Prostate gland (tissue), 2 donors: Measurements from ENCODE around the gene DHX58.
A peak's percentile ranks its signal among the peaks of the same experiment; 100 is the strongest.

Source experiments
- CTCF ChIP-seq, 4 experiments: fragments of 200-600 bp in 2 of 4; fragments of 450-650 bp in 2 of 4; sonication (generic) in 2 of 4; IDR thresholded peaks; 1 replicate in 3 of 4; 2 replicates in 1 of 4; pipeline ENCODE4 v1.5.1; 2016 to 2019; ENCODE audit warnings: antibody characterized with exemption in 4 of 4, mild to moderate bottlenecking in 2 of 4, moderate library complexity in 2 of 4
- POLR2A ChIP-seq: fragments of 450-650 bp; IDR thresholded peaks from one replicate; pipeline ENCODE4 v1.6.1; 2016; ENCODE audit warnings: antibody characterized with exemption, mild to moderate bottlenecking
- POLR2AphosphoS5 ChIP-seq: sonication (generic); formaldehyde crosslinking; IDR thresholded peaks from one replicate; pipeline ENCODE4 v1.6.1; 2017; ENCODE audit warnings: antibody characterized with exemption

GRCh38 chr17:42122371-42123303 is 10.1 kb upstream of the DHX58 start, which contains the start of gene HSPB9:
- TF ChIP-seq CTCF (IDR thresholded peaks at IDR 0.05) (no peak), POLR2A (no peak), POLR2AphosphoS5 (peak; percentile 35)
